Measurements from ENCODE around the gene PNPLA7. TPM values are rescaled to one million over a fixed set of nuclear protein-coding genes. Genes with fewer than 3 reads are reported as not detected.
A peak's percentile ranks its signal among the peaks of the same experiment; 100 is the strongest.
"Not testable (repeated sequence)": the region's sequence is repeated elsewhere in the genome, so short reads cannot be mapped to it uniquely, and the experiment has no call there.

PNPLA7 gene
- 1 to 10 TPM; 1.1 to 4.1 (median 2.2) TPM for polyA plus RNA-seq (ENCODE audit: insufficient read length in 10 of 10)
- long read RNA-seq, donor 1: 0 reads
- long read RNA-seq, donor 2, partial matches to known transcripts: 147 of 147 reads
- long read RNA-seq, donor 2, other reads (novel, unspliced or antisense): 0 of 147 reads
- long read RNA-seq, donor 3: 0 reads
- long read RNA-seq, donor 4, partial matches to known transcripts: 179 of 179 reads
- long read RNA-seq, donor 4, other reads (novel, unspliced or antisense): 0 of 179 reads
- long read RNA-seq, donor 5, partial matches to known transcripts: 201 of 201 reads
- long read RNA-seq, donor 5, other reads (novel, unspliced or antisense): 0 of 201 reads
- long read RNA-seq, donor 6: 0 reads
- long read RNA-seq, donor 7, partial matches to known transcripts: 130 of 130 reads
- long read RNA-seq, donor 7, other reads (novel, unspliced or antisense): 0 of 130 reads
- long read RNA-seq, donor 8: 0 reads
- long read RNA-seq, donor 9: 0 reads

DNA sequence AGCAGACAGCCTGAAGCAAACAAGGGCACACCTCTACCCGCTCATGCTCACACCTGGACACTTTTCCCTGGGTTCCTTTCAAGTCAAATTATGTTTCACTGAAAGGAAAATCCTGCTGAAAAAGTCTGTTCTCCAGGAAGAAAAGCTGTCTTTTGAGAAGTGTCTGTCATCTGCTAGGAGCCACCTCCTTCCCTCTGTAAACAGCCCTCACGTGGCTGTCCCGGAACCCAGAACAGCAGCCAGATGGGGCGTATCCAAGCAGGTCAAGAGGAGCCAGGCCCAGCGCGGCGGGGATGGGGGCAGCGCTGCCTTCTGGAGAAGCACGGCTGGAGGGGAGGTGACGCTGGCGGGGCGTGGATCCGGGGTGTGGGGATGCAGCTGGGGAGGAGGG is at the start of gene PNPLA7:
Gene PNPLA7 (minus strand): TSS at position 172 of the 391 bp plus-strand sequence. CDS start 205 bp downstream, outside the sequence.
- DNase-seq: peak; percentile 75 to 92 (median 84)

DNA sequence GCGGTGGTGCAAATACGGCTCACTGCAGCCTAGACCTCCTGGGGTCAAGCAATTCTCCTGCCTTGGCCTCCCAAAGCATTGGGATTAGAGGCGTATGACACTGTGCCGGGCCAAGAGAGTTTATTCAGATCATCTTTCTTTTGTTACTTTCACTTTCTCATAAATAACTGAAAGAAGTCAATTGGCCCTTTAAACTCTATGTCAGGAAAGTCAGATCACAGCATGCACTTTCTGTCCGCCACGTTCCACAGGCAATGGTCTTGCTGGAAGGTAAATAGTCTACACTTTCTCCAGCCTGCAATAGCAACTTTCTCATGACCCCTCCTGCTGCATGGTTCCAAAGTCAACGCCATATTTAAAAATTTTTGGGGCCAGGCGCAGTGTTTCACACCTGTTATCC is 48.7 kb upstream of the PNPLA7 start:
- no peak for DNase-seq

GRCh38 chr9:137596577-137596976 is 46.4 kb upstream of the PNPLA7 start:
- DNase-seq: not testable (repeated sequence)

DNA sequence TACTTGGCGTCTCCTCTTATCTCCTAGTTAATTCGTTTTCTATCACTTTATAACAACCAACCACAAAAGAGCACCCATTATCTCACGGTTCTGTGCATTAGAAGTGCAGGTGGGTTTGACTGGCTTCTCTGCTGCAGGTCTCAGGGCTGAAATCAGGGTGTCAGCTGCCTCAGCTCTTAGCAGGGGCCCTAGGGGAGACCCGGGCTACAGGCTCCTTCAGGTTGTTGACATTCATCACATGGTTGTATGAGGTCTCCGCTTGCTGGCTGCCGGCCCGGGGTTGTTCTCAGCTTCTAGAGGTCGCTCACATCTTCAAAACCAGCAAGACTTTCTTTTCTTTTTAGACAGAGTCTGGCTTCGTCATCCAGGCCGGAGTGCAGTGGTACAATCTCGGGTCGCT is 43.0 kb upstream of the PNPLA7 start:
- no peak for DNase-seq

- no peak for DNase-seq
Measured at GRCh38 chr9:137592767-137593166, 42.6 kb upstream of the PNPLA7 start.

GRCh38 chr9:137590469-137591383 is 40.5 kb upstream of the PNPLA7 start, which contains the start of gene ZMYND19:
Gene ZMYND19, minus strand, starts transcription at chr9:137590512. Its CDS starts 249 bp downstream, at chr9:137590263.
- DNase-seq: peak; percentile 92 to 95 (median 94)

DNA sequence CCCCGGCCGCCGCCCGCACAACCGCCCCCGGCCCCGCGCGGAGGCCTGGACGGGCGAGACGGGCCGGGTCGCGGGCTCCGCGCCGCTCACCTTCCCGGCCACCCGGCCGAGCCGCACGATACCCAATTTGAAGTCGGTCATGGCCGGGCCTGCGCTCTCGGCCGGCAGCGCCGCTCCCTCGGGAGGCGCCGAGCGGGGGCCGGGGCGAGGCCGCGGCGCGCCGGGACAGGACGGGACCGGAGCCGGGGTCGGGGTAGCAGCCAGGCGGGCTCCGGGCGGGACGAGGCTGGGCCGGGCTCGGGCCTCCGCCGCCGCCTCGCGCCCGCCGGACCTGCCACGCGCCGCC is 39.9 kb upstream of the PNPLA7 start:
- DNase-seq: no peak

GRCh38 chr9:137589441-137590122 is 39.4 kb upstream of the PNPLA7 start:
- no peak for DNase-seq

DNA sequence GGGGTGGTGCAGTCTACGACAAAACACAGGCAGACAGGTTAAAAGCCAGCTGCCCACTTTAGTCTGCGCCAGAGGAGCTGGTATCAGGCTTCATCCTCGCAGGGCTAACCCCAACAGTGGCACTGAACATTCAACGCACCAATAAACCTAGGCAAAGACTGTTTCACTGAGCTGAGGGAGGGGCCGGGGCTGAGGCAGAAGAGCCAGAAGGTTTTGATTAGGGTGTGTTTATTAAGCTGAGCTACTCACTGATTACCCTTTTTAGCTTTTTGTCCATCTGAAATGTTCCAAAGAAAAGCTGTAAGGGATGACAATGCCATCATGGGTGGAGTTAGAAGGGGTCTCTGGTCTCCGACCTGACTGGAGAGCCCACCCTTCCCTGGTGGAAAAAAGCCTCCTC is 38.7 kb upstream of the PNPLA7 start:
- DNase-seq: no peak

GRCh38 chr9:137588311-137588710 is 38.1 kb upstream of the PNPLA7 start:
- no peak for DNase-seq

GRCh38 chr9:137586854-137587253 is 36.7 kb upstream of the PNPLA7 start:
- DNase-seq: no peak

- no peak for DNase-seq
Measured at GRCh38 chr9:137583957-137584356, 33.8 kb upstream of the PNPLA7 start.

DNA sequence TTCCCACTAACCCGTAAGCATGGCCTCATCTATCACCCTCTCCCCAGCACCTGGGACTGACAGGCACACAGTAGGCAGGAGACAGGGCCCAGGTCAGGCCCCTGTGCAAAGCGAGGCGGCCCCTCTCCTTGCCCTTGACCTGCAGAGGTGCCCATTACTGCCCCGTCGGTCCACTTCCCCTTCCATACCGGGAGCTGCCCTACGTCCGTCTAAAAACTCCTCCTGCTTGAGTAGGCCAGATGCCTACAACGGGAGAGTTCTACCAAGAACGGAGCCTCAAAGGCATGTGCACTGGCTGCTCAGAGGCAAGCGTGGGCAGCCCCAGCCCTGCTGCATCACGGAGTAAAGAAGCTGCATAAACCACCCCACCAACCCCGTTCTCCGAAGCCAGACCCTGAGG is 33.1 kb upstream of the PNPLA7 start:
- no peak for DNase-seq

DNA sequence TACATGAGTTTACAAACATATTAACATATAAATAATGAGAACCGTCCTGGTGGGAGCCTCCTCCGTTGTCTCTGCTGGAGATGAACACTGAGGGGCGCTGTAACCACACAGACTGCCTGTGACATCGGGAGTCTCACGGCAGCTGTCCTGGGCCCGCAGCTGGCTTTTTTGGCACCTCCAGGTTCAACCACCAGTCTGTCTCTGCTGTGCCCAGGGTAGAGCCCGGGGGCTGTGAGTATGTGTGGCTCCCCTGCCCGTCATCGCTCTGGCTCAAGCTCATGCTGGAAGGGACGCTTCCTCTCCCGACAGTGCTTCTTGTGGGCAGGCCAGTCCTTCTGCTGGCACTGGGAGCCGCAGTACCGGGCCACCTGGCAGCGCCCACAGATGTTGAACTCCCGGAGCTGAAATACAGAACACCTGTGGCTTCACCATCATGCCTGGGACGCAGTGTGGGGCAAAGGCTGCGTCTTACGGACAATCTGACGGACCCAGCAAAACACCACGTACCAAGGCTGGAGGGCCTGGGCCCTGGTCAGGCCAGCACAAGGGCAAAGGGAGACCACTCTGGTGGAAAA is 32.2 kb upstream of the PNPLA7 start:
- no peak for DNase-seq

- no peak for DNase-seq
Measured at GRCh38 chr9:137581361-137582285, 31.4 kb upstream of the PNPLA7 start.

- no peak for DNase-seq
Measured at GRCh38 chr9:137580954-137581322, 30.7 kb upstream of the PNPLA7 start.

DNA sequence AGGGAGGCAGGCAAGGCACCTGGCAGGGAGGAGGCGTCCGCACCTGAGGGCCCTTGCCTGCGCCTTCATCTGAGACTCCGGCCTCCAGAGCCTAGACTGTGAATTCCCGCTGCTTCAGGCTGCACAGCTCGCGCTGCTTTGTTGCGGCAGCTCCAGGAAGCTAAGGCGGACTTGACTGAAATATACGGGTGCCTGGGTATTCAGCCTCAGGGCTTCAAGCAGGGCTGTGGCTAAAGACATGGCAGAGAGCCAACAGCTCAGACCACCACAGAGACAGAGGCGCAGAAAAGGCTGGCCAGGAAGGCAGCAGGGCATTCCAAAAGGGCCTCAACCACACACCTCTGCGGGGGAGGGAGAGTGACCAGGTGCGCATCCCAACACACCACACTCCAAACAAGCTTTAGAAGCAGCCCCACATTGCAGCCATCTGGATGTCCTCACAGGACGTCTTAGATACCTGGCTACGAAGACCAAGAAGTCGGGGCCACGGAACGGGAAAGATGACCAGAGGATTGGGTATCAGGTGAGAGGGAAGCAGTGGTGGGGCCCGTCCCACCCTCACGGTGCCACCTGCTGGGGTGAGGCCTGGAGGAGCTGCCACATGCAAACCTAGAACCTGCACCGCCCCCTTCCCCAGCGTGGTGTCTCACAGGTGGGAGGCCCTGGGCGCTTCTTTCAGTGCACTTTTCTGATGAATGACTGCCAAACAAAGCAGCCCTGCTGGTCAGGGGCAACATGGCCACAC is 30.2 kb upstream of the PNPLA7 start:
- DNase-seq: no peak

DNA sequence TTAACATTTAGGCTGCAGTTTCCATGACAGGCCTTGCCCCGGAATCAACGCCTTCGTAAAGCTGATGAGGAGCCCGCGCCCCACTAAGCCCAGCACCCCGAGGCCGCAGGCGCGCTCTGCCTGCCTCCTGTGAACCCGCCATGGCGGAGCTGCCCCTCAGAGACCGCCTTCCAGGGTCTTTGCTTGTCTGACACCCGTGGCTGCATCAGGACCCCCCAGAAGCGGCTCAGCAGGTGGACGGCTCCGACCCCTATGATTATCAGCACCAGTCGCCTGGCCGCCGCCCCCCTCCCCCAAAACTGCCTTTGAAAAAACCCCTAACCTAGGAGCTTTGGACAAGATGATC is 29.0 kb upstream of the PNPLA7 start:
- DNase-seq: no peak

DNA sequence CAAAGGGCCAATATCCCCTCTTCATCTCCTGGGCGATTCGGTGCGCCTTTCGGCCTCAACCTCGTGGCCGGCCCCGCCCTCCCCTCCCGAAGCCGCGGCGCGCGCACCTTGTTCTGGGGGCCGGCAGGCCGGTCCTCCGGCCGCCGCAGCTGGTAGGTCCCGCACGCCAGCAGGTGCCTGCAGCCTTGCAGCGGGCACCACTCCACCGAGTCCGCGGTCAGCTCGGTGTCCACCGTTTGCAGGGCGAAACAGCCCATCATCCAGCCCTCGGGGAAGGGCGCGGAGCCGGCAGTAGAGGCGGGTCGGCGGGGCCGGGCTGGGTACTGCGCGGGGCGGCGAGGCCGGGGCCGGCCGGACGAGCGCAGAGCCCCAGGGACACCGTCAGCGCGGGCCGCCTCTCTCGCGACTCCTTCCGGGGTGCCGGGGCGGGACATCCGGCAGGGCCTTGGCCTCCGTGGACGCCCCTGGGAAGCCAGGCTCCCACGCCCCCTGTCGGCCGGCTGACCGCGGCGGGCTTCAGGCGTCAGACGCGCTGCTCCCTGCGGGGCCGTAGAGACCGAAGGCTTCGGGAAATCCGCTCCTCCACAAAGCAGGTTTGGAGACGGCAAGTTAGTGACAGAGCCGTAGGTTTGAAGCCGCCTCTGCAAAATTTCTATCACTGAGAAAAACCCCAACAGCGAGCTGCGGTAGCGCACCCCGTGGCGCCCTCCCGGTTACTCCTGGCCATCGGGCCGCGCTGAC is 28.5 kb upstream of the PNPLA7 start, which contains the start of gene DPH7:
Gene DPH7 (minus strand): TSS at position 408 of the 741 bp plus-strand sequence. CDS start 148 bp downstream, at position 260.
- peak; percentile 91 to 97 (median 96) for DNase-seq
